Measurements from ENCODE around the gene MARCHF3. TPM values are rescaled to one million over a fixed set of nuclear protein-coding genes. Genes with fewer than 3 reads are reported as not detected.
"Not testable (repeated sequence)": the region's sequence is repeated elsewhere in the genome, so short reads cannot be mapped to it uniquely, and the experiment has no call there.

MARCHF3 gene
- total RNA-seq, 4 donors from 2014 or later: 1.5 to 12.8 (median 6.0) TPM

GRCh38 chr5:126915496-126915895 lies 114.9 kb downstream of the MARCHF3 start:
- Histone ChIP-seq H3K36me3 (peaks cover 0 to 10% of the 10 kb centered on the region in 2 donors), H3K4me1 (peaks cover 0 to 10% (median 0%) of the 10 kb centered on the region in 3 donors), H3K27me3 (no peaks in the 10 kb centered on the region), H3K9me3 (no peaks in the 10 kb centered on the region), H3K4me3 (no peak overlapping the region), H3K27ac (no peak overlapping the region)
- 84 to 100% methylated on average over 1 to 2 of the region's 2 CpGs for WGBS, 2 donors (ENCODE audit: low coverage in 1 of 2)
- ATAC-seq: no peak
- no peak for TF ChIP-seq EP300 (IDR thresholded peaks at IDR 0.05)
- TF ChIP-seq CTCF (IDR thresholded peaks at IDR 0.05): no peak
- TF ChIP-seq POLR2AphosphoS5 (IDR thresholded peaks at IDR 0.05): no peak
- TF ChIP-seq POLR2A (IDR thresholded peaks at IDR 0.05): no peak

- H3K27me3 ChIP-seq: no peaks in the 10 kb centered on the region
- peaks cover 0 to 10% of the 10 kb centered on the region in 2 donors for H3K36me3 ChIP-seq
- WGBS, 2 donors (ENCODE audit: low coverage in 1 of 2): 83% methylated on average over 1 of the region's 9 CpGs; no CpG with 5 or more reads in 1 of the 2 donors
- no peaks in the 10 kb centered on the region for H3K9me3 ChIP-seq
- H3K4me1 ChIP-seq: peaks cover 0 to 8% (median 0%) of the 10 kb centered on the region in 3 donors
- ATAC-seq: no peak
- H3K4me3 ChIP-seq: no peak overlapping the region
- no peak overlapping the region for H3K27ac ChIP-seq
- TF ChIP-seq POLR2A (IDR thresholded peaks at IDR 0.05) (no peak), CTCF (IDR thresholded peaks at IDR 0.05) (no peak), POLR2AphosphoS5 (IDR thresholded peaks at IDR 0.05) (no peak), EP300 (IDR thresholded peaks at IDR 0.05) (no peak)
Observed at GRCh38 chr5:126914801-126915436, 115.4 kb downstream of the MARCHF3 start.

GRCh38 chr5:126912616-126913200 lies 117.7 kb downstream of the MARCHF3 start:
- no peak overlapping the region for H3K4me3 ChIP-seq
- TF ChIP-seq CTCF (IDR thresholded peaks at IDR 0.05) (no peak), POLR2A (IDR thresholded peaks at IDR 0.05) (no peak), EP300 (IDR thresholded peaks at IDR 0.05) (no peak), POLR2AphosphoS5 (IDR thresholded peaks at IDR 0.05) (no peak)
- H3K27me3 ChIP-seq: no peaks in the 10 kb centered on the region
- peaks cover 0 to 7% (median 0%) of the 10 kb centered on the region in 3 donors for H3K9me3 ChIP-seq
- H3K27ac ChIP-seq: no peak overlapping the region
- no peaks in the 10 kb centered on the region for H3K4me1 ChIP-seq
- WGBS, 2 donors (ENCODE audit: low coverage in 1 of 2): 71 to 78% methylated on average over 4 to 6 of the region's 6 CpGs
- no peak for ATAC-seq
- H3K36me3 ChIP-seq: peaks cover 0 to 10% of the 10 kb centered on the region in 2 donors

- H3K36me3 ChIP-seq: peaks cover 0 to 10% of the 10 kb centered on the region in 2 donors
- H3K9me3 ChIP-seq: peaks cover 0 to 7% (median 0%) of the 10 kb centered on the region in 3 donors
- H3K27me3 ChIP-seq: no peaks in the 10 kb centered on the region
- 47 to 63% methylated on average over 3 of the region's 3 CpGs for WGBS, 2 donors (ENCODE audit: low coverage in 1 of 2)
- no peak for ATAC-seq
- TF ChIP-seq CTCF (IDR thresholded peaks at IDR 0.05) (no peak), POLR2AphosphoS5 (IDR thresholded peaks at IDR 0.05) (no peak), EP300 (IDR thresholded peaks at IDR 0.05) (no peak), POLR2A (IDR thresholded peaks at IDR 0.05) (no peak)
- no peak overlapping the region for H3K27ac ChIP-seq
- no peaks in the 10 kb centered on the region for H3K4me1 ChIP-seq
- H3K4me3 ChIP-seq: no peak overlapping the region
Observed at GRCh38 chr5:126911986-126912385, 118.4 kb downstream of the MARCHF3 start.

GRCh38 chr5:126909856-126910255 lies 120.5 kb downstream of the MARCHF3 start:
- Histone ChIP-seq H3K36me3 (peaks cover 0 to 10% of the 10 kb centered on the region in 2 donors), H3K27me3 (no peaks in the 10 kb centered on the region), H3K4me3 (no peak overlapping the region), H3K4me1 (no peaks in the 10 kb centered on the region), H3K9me3 (peaks cover 0 to 7% (median 0%) of the 10 kb centered on the region in 3 donors), H3K27ac (no peak overlapping the region)
- no peak for ATAC-seq
- WGBS, 2 donors (ENCODE audit: low coverage in 1 of 2): 78 to 100% methylated on average over 1 to 2 of the region's 2 CpGs
- no peak for TF ChIP-seq CTCF (IDR thresholded peaks at IDR 0.05)
- no peak for TF ChIP-seq POLR2A (IDR thresholded peaks at IDR 0.05)
- no peak for TF ChIP-seq EP300 (IDR thresholded peaks at IDR 0.05)
- no peak for TF ChIP-seq POLR2AphosphoS5 (IDR thresholded peaks at IDR 0.05)

- not testable (repeated sequence) for H3K36me3 ChIP-seq
- no CpG with 5 or more reads among the region's 1 CpG for WGBS, 2 donors (ENCODE audit: low coverage in 1 of 2)
Observed at GRCh38 chr5:126904407-126904806, 126.0 kb downstream of the MARCHF3 start.

More at GRCh38 chr5:126904407-126904806, 126.0 kb downstream of the MARCHF3 start:
- H3K9me3 ChIP-seq, H3K4me1 ChIP-seq, H3K27ac ChIP-seq, H3K4me3 ChIP-seq, H3K27me3 ChIP-seq, ATAC-seq: not testable (repeated sequence)

All from gastroesophageal sphincter (tissue), 4 donors.